ENCODE data around the gene SUGCT. TPM values are rescaled to one million over a fixed set of nuclear protein-coding genes. Genes with fewer than 3 reads are reported as not detected.

SUGCT gene
- total RNA-seq, 1 experiment from 2014 or later: 15.3 TPM

Other genes starting within 250 kb of the SUGCT start
- 25.2 and 35.9 TPM in 2 replicates for gene CDK13, start 184.7 kb upstream of the SUGCT start, total RNA-seq (2014; rRNA removed; shearing (Covaris generic))
- gene MPLKIP, start 383 bp upstream of the SUGCT start, total RNA-seq (2014; rRNA removed; shearing (Covaris generic)): 80.3 and 93.1 TPM in 2 replicates

Measured in G401 (cell line).